Stimulated activated CD8-positive, alpha-beta memory T cell treated with anti-CD3 and anti-CD28 coated beads, Interleukin-2, amount 100 ng/mL, for 1 hour (primary cell): ENCODE measurements around the gene PVALB.

Source experiments
- DNase-seq, 2 donors: peaks; one replicate each; pipeline ENCODE4 v3.0.0-alpha.2; 2020; ENCODE audit warnings: low read depth in 2 of 2

PVALB gene

GRCh38 chr22:36772451-36772850 lies 44.4 kb downstream of the PVALB start:
- no peak for DNase-seq

- DNase-seq, result no peak
Measured at GRCh38 chr22:36771356-36772063, 45.3 kb downstream of the PVALB start.

- DNase-seq, result no peak
Measured at GRCh38 chr22:36770513-36771231, 46.2 kb downstream of the PVALB start.

GRCh38 chr22:36769541-36770512 lies 47.0 kb downstream of the PVALB start:
- no peak for DNase-seq

- DNase-seq, result no peak
Measured at GRCh38 chr22:36768616-36769015, 48.2 kb downstream of the PVALB start.

- DNase-seq, result no peak
Measured at GRCh38 chr22:36768141-36768540, 48.7 kb downstream of the PVALB start.

- no peak for DNase-seq
Measured at GRCh38 chr22:36767035-36767775, 49.6 kb downstream of the PVALB start.

- DNase-seq, result no peak
Measured at GRCh38 chr22:36765943-36766450, 50.8 kb downstream of the PVALB start.

GRCh38 chr22:36765131-36765942 lies 51.5 kb downstream of the PVALB start:
- DNase-seq, result no peak

GRCh38 chr22:36764641-36765040 lies 52.2 kb downstream of the PVALB start:
- no peak for DNase-seq

GRCh38 chr22:36764060-36764459 lies 52.8 kb downstream of the PVALB start:
- DNase-seq, result no peak

- DNase-seq, result no peak
Measured at GRCh38 chr22:36763576-36763975, 53.3 kb downstream of the PVALB start.

- no peak for DNase-seq
Measured at GRCh38 chr22:36762687-36763260, 54.1 kb downstream of the PVALB start.

- DNase-seq, result no peak
Measured at GRCh38 chr22:36761553-36762240, 55.1 kb downstream of the PVALB start.

- no peak for DNase-seq
Measured at GRCh38 chr22:36760786-36761185, 56.0 kb downstream of the PVALB start.

- no peak for DNase-seq
Measured at GRCh38 chr22:36759481-36760159, 57.2 kb downstream of the PVALB start.

GRCh38 chr22:36758792-36759271 lies 58.0 kb downstream of the PVALB start:
- no peak for DNase-seq

GRCh38 chr22:36757668-36758211 lies 59.1 kb downstream of the PVALB start:
- peak; percentile 42 to 55 for DNase-seq
